GM04503 (cell line): ENCODE results near the gene MSS51.
"Not testable (repeated sequence)": the region's sequence is repeated elsewhere in the genome, so short reads cannot be mapped to it uniquely, and the experiment has no call there.

Experiments
- DNase-seq: peaks from one replicate; pipeline ENCODE4 v3.0.0-alpha.2; 2012; ENCODE audit warnings: low read depth

Gene MSS51

GRCh38 chr10:73414230-73414945 lies 19.0 kb downstream of the MSS51 start:
- no peak for DNase-seq

- DNase-seq: peak; percentile 25
These were observed 19.7 kb downstream of the MSS51 start, which contains the start of gene ANXA7 for GRCh38 chr10:73413528-73414229. Gene ANXA7 (minus strand): TSS chr10:73414058. CDS start chr10:73400856, 13,202 bp downstream.

GRCh38 chr10:73413108-73413527 lies 20.2 kb downstream of the MSS51 start:
- DNase-seq: no peak

- DNase-seq: no peak
These were observed 22.5 kb downstream of the MSS51 start for GRCh38 chr10:73410897-73411296.

- no peak for DNase-seq
These were observed 24.3 kb downstream of the MSS51 start for GRCh38 chr10:73408978-73409521.

- DNase-seq: no peak
These were observed 25.3 kb downstream of the MSS51 start for GRCh38 chr10:73408061-73408460.

- DNase-seq: no peak
These were observed 25.9 kb downstream of the MSS51 start for GRCh38 chr10:73407495-73407894.

GRCh38 chr10:73406846-73407245 lies 26.5 kb downstream of the MSS51 start:
- DNase-seq: no peak

- DNase-seq: no peak
These were observed 27.8 kb downstream of the MSS51 start for GRCh38 chr10:73405556-73405955.

- no peak for DNase-seq
These were observed 28.7 kb downstream of the MSS51 start for GRCh38 chr10:73404690-73405089.

GRCh38 chr10:73401636-73402035 lies 31.7 kb downstream of the MSS51 start:
- no peak for DNase-seq

- DNase-seq: no peak
These were observed 34.3 kb downstream of the MSS51 start for GRCh38 chr10:73399063-73399462.

GRCh38 chr10:73398024-73398423 lies 35.3 kb downstream of the MSS51 start:
- DNase-seq: no peak

GRCh38 chr10:73394325-73394724 lies 39.0 kb downstream of the MSS51 start:
- not testable (repeated sequence) for DNase-seq

- DNase-seq: no peak
These were observed 45.1 kb downstream of the MSS51 start for GRCh38 chr10:73388228-73388627.

- no peak for DNase-seq
These were observed 46.8 kb downstream of the MSS51 start for GRCh38 chr10:73386583-73386982.

- DNase-seq: no peak
These were observed 54.2 kb downstream of the MSS51 start for GRCh38 chr10:73379064-73379748.

- DNase-seq: no peak
These were observed 56.7 kb downstream of the MSS51 start for GRCh38 chr10:73376679-73377078.
